HK-2 (cell line): ENCODE results near the gene HOXB1.
"Not testable (repeated sequence)": the region's sequence is repeated elsewhere in the genome, so short reads cannot be mapped to it uniquely, and the experiment has no call there.

ENCODE experiments used
- DNase-seq: peaks from one replicate; pipeline ENCODE4 v3.0.0-alpha.2; 2018; ENCODE audit not compliant: unreplicated experiment

The HOXB1 gene

GRCh38 chr17:48543107-48543853, 12.5 kb upstream of the HOXB1 start:
- peak; percentile 67 for DNase-seq

GRCh38 chr17:48542698-48543106, 11.9 kb upstream of the HOXB1 start:
- no peak for DNase-seq

GRCh38 chr17:48542114-48542656, 11.4 kb upstream of the HOXB1 start:
- peak; percentile 58 for DNase-seq

DNA sequence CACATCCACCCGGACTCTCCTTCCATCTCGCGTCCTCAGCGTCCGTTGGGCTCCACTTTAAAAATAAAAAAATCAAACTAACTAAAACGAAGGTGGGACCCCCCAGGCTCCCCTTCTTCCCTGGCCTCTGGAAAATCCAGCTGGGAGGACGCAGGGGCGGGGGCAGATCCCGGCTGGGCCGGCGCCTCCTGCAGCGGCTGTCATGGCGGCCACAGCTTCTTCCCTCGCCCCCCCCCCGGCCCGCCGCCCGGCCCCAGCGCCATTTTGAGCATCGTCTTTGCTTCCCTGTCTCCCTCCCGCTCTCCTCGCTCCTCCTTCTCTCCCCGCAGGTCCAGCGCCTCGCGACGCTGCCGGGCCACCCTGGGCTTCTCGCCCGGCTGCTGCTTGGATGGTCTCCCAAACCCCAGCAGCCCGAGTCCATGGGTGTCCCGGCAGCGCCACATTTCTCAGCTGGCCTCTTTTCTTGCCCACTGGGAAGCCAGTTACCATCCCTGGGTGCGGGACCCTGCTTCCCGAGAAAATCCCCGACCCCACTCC, 10.8 kb upstream of the HOXB1 start:
- DNase-seq, result peak; percentile 75

- DNase-seq, result no peak
These were observed 10.3 kb upstream of the HOXB1 start for GRCh38 chr17:48541036-48541576.

DNA sequence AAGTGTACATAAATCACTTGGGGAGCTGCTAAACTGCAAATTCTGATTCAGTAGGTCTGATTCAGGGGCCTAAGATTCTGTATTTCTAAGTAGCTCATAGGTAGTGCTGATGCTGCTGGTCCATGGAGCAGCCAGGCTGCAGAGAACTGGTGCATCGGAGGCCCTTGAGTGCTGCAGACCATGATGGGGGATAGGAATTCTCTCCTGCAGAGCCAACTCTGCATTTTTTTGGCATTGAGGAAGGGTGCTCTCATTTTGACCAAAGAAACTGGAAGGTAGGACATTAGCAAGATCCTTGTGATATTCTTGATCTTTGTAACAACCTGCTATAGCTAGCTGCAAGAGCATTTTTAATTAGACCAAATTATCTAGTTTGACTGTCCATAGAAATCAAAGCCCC, 9.4 kb upstream of the HOXB1 start:
- DNase-seq, result no peak

- DNase-seq, result peak; percentile 62
These were observed 8.4 kb upstream of the HOXB1 start for GRCh38 chr17:48539177-48539576.

DNA sequence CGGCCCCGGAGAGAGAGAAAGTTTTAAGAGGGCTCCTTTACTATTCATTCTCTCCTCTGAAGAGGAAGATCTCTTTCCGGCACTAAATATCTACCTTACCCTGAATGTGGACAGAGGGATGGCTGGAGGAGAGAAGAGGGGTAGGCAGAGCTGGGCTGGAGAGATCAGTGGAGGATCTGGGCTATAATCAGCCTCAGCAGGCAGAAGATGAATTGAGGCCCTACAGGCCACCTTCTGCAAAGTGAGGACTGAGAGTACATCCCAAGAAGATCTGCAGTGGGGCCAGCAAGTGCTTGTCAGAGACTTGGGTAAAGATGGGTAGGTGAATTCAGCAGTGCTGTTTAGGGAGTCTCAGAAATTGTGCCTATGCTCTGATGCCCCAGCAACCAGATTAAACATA, 6.5 kb upstream of the HOXB1 start:
- no peak for DNase-seq

- DNase-seq, result not testable (repeated sequence)
These were observed 5.2 kb upstream of the HOXB1 start for GRCh38 chr17:48535793-48536559.

DNA sequence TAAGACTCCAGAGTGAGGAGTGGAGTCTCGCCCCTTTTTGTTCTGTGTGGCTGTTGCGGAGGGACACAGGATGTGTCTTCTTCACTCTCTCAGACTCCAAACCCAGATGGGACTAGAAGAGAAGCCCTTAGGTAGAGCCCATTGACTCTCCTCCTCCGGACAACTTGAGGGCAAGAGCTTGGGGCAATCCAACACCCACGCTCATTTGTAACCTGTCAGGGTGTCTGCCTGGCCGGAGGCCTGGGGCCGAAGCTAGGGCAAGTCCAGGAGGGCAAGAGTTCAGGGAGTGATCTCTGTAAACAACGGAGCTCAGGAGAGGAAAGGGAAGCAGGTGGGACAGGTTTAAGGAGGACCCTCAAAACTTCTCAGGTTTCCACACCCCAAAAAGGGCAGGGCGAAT, 1.4 kb upstream of the HOXB1 start:
- no peak for DNase-seq

- no peak for DNase-seq
These were observed 464 bp downstream of the HOXB1 start for GRCh38 chr17:48530208-48530886.

GRCh38 chr17:48529683-48530009, 1.2 kb downstream of the HOXB1 start:
- no peak for DNase-seq

GRCh38 chr17:48528936-48529682, 1.7 kb downstream of the HOXB1 start:
- DNase-seq, result no peak

- DNase-seq, result no peak
These were observed 2.5 kb downstream of the HOXB1 start for GRCh38 chr17:48528153-48528935.

GRCh38 chr17:48527547-48527932, 3.3 kb downstream of the HOXB1 start:
- no peak for DNase-seq

DNA sequence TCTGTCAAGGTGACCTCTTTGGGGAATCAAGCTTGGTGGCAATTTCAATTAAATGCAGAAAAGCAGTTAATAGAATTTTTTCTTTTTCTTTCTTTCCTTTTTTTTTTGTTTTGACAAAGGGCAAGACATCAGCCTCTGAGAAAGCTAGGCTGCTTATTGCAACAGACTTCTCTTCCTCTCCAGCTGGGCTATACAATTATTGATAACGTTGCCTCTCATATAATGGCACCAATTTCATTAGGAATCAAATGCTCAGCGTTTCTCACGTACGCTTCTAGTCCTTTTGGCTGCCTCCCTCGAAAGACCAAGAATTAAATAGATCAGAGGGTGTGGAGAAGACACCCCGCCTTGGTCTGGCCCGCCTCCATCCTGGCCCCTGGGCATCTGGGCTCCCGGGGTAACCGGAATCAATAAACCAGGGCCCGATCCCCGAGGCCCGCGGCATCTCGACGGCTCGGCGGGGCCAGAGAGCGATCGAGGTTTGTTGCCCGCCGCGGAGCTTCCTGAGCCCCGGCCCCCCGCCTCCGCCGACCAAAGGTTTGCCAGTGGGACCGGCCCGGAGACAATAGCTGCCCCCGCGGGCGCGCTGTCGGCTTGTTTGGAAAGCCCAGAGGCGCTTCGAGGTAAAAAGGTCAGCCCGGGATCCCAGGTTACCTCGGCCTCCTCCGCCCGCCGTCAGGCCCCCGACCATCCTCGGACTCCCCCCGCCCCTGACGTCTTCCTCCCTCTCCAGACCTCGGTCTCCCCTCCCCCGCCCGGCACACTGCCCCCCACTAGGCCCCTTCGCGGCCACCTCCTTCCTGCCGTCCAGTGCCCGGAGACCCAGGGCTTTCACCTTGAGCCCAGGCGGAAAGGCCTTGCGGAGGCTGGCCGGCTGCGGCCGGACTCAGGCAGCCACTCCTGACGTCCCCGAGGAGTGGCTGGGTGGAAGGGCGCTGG, 3.9 kb downstream of the HOXB1 start:
- DNase-seq, result no peak

DNA sequence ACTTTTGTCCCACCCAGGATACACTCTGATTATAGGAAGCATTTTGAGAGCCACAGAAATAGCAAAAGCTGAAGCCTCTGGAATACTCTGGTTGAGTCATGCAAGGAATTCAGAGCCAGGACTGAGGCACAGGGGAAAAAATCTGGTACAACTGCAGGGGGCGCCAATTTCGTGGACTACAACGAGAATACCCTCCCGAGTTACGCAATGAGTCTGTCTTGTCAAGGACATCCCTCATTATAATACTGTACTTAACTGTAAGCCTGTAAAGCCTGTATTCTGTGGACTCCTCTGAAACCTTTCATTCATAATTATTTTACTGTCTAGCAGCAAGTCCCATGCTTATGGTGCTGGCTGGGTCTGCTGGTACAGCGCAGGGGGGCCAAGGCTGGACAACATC, 7.8 kb downstream of the HOXB1 start:
- DNase-seq, result no peak

DNA sequence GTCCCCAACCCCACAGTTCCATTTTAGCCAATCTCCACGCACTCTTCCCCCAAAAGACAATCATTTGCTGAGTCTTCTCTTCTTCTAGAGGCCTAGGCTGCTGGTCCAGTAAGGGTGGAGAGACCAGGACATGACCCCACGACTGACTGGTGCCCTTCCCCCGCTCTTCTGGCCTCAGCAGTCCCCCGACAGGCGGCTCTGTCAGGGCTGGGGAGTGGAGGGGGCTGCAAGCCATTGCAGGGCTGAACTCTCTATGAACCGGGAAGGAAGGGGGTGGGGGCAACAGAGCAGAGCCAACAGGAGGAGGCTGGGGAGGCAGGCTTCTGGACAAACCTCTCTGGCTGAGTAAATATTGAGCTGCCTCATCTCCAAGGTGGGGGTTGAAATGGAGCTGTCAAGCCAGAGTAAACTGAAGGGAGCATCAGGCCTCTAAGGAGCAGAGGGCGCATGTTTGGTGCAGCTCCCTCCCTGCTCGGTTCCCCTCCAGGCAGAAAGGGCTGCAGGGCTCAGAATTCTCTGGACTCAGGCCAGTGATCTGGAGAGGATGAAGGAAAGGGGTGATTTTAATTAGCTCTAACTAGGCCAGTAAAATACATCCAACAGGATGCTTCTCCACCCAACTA, 8.7 kb downstream of the HOXB1 start:
- DNase-seq, result no peak

DNA sequence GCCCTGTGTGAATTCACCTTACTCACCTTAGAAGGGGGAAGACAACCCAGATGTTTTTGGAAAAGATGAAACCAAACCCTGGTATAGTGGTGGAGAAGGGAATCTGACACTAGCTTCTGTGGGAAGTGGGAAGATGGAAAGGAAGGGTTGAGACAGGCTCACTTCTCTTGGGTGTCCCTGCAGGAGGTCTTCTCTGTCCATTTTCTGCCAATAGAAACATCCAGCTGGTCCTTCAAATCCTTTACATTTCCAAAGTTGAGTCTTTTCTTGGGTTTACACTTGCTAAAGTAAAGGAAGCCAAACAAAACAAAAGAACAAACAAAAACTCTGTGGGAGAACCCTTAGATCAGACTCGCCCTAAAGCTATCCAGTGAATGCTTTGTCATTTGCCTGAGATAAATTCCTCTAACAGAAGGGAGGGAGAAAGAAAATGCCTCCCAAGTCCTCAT, 10.2 kb downstream of the HOXB1 start:
- no peak for DNase-seq
